Testis (tissue), 2 donors: ENCODE measurements around the gene NRAP.

ENCODE experiments used
- CTCF ChIP-seq, 3 experiments: fragments of 450-650 bp in 2 of 3; fragments of 200-600 bp in 1 of 3; sonication (generic) in 1 of 3; IDR thresholded peaks; one replicate each; pipeline ENCODE4 v1.5.1; 2016 to 2019; ENCODE audit warnings: antibody characterized with exemption in 3 of 3, mild to moderate bottlenecking in 2 of 3, moderate library complexity in 1 of 3
- POLR2A ChIP-seq: fragments of 450-650 bp; IDR thresholded peaks from one replicate; pipeline ENCODE4 v1.6.1; 2017; ENCODE audit warnings: antibody characterized with exemption, mild to moderate bottlenecking, moderate library complexity

GRCh38 chr10:113704637-113705343 is 40.9 kb upstream of the NRAP start:
- TF ChIP-seq CTCF (IDR thresholded peaks at IDR 0.05) (peak; percentile 22 to 50 (median 48)), POLR2A (no peak)
